ENCODE measurements around the gene SFXN4. TPM values are rescaled to one million over a fixed set of nuclear protein-coding genes. Genes with fewer than 3 reads are reported as not detected.

SFXN4 gene
- total RNA-seq, 2 experiments from 2014 or later, result 27.8 to 46.4 TPM

DNA sequence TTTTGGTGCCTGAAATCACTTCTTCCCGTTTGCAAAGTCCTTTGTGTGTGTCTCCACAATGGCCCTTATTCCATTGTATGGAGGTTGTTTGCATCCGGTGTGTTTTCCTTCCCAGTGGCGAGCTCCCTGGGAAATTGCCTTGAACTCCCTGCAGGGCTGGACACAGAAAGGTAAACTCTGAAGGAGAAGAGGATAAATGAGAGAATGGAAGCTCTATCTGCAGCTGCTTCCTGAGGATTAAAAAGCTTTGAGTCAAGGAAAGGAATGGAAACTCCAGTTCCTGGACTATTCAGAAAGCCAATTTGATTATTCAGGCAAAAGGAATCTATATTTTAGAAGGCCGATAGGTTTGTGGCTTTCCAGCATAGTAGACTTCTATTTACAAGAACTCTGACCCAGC, 37.5 kb upstream of the SFXN4 start:
- CTCF ChIA-PET (ENCODE audit: unreplicated experiment), result no interaction called here
- Histone ChIP-seq H3K27ac (ENCODE audit: low read depth, low read length, poor library complexity, severe bottlenecking) (no peak overlapping the region), H3K79me2 (ENCODE audit: insufficient read depth, low read depth, low read length) (no peaks in the 10 kb centered on the region), H3K9me3 (ENCODE audit: low read length) (no peaks in the 10 kb centered on the region), H2AFZ (ENCODE audit: low read length) (no peak overlapping the region), H3K4me2 (ENCODE audit: low read length) (no peak overlapping the region), H4K20me1 (ENCODE audit: insufficient read depth, low read length) (no peaks in the 10 kb centered on the region), H3K36me3 (ENCODE audit: insufficient read depth, low read length) (no peaks in the 10 kb centered on the region), H3K4me1 (ENCODE audit: insufficient read depth, low read length, poor library complexity, severe bottlenecking) (peaks cover 10% of the 10 kb centered on the region), H3K9me2 (ENCODE audit: insufficient read depth, low read length) (no peaks in the 10 kb centered on the region), H3K4me3 (ENCODE audit: low read depth, low read length, poor library complexity, severe bottlenecking) (no peak overlapping the region)
- no TSS peak for BruUV-seq (replicated peaks)
- no peak for TF ChIP-seq EZH2phosphoT487 (IDR thresholded peaks at IDR 0.05; ENCODE audit: borderline replicate concordance, low read depth, low read length)
- TF ChIP-seq, protein P1, sequence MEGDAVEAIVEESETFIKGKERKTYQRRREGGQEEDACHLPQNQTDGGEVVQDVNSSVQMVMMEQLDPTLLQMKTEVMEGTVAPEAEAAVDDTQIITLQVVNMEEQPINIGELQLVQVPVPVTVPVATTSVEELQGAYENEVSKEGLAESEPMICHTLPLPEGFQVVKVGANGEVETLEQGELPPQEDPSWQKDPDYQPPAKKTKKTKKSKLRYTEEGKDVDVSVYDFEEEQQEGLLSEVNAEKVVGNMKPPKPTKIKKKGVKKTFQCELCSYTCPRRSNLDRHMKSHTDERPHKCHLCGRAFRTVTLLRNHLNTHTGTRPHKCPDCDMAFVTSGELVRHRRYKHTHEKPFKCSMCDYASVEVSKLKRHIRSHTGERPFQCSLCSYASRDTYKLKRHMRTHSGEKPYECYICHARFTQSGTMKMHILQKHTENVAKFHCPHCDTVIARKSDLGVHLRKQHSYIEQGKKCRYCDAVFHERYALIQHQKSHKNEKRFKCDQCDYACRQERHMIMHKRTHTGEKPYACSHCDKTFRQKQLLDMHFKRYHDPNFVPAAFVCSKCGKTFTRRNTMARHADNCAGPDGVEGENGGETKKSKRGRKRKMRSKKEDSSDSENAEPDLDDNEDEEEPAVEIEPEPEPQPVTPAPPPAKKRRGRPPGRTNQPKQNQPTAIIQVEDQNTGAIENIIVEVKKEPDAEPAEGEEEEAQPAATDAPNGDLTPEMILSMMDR (conservative IDR thresholded peaks at IDR 0.05; ENCODE audit: low read length), result no peak
- POLR2A ChIA-PET, result interaction anchor here (0.6 to 1.1 kb wide), 2 partner anchors 173 to 329 kb away, joined by 3 to 4 read pairs; no protein-coding TSS in a partner anchor
- DNase-seq (ENCODE audit: low spot score), result no peak
- intact Hi-C loops (cut with micrococcal nuclease; ENCODE audit: unreplicated experiment), result no loop called here

DNA sequence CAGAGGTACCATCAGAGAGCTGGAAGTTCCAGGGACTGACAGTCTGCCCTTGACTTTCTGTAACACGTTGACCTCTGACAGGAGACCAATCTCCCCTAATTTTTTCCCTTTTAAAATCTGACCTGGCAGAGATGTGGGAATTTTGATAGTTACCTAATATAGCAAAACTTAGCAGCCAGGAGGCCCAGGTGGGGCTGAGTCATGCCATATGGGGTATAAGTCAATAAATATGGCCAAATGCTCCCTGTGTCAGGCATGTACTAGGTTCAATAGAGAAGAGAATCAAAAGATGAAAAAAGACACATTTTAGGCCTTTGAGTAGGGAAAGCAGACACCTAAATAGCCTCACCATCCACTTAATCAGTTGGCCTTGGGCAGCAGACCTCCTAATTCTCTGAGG, 35.7 kb upstream of the SFXN4 start:
- Histone ChIP-seq H3K79me2 (ENCODE audit: insufficient read depth, low read depth, low read length) (no peaks in the 10 kb centered on the region), H3K9me2 (ENCODE audit: insufficient read depth, low read length) (no peaks in the 10 kb centered on the region), H3K36me3 (ENCODE audit: insufficient read depth, low read length) (no peaks in the 10 kb centered on the region), H3K4me3 (ENCODE audit: low read depth, low read length, poor library complexity, severe bottlenecking) (no peak overlapping the region), H2AFZ (ENCODE audit: low read length) (no peak overlapping the region), H3K9me3 (ENCODE audit: low read length) (no peaks in the 10 kb centered on the region), H3K4me1 (ENCODE audit: insufficient read depth, low read length, poor library complexity, severe bottlenecking) (peaks cover 6% of the 10 kb centered on the region), H3K27ac (ENCODE audit: low read depth, low read length, poor library complexity, severe bottlenecking) (no peak overlapping the region), H4K20me1 (ENCODE audit: insufficient read depth, low read length) (no peaks in the 10 kb centered on the region), H3K4me2 (ENCODE audit: low read length) (no peak overlapping the region)
- BruUV-seq (replicated peaks), result no TSS peak
- POLR2A ChIA-PET, result no interaction called here
- CTCF ChIA-PET (ENCODE audit: unreplicated experiment), result no interaction called here
- no peak for TF ChIP-seq EZH2phosphoT487 (IDR thresholded peaks at IDR 0.05; ENCODE audit: borderline replicate concordance, low read depth, low read length)
- TF ChIP-seq, protein P1 (conservative IDR thresholded peaks at IDR 0.05; ENCODE audit: low read length), result no peak
- no peak for DNase-seq (ENCODE audit: low spot score)
- intact Hi-C loops (cut with micrococcal nuclease; ENCODE audit: unreplicated experiment), result no loop called here

DNA sequence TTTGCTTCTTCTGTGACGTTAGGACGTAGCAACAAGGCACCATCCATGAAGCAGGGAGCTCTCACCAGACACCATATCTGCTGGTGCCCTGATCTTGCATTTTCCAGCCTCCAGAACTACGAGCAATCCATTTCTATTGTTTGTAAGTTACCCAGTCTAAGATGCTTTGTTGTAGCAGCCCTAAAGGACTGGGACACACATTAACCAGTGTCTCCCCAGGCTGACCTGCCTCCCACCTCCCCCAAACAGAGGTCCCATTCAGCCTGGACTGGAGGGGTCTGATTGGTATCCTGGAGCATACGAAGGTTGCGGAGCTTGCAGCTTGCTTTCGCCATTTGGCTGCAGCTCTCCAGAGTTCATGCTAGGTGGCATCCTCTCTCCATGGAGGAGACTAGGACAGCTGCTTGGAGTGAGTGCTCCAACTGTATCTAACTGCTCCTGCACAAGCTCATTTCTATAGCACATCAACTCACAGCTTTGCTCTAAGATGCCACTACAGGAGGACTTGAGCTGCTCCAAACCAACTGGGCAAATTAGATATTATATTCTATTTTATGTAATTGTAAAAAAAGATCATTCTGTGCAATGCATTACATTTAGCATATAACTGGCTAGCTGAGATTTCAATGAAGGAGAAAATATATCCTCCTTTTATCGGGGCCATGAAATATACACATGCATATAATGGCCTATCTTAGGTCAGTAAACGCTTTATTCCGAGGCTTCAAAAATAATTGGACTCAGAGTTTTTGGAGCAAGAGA, 33.9 kb upstream of the SFXN4 start:
- H2AFZ ChIP-seq (ENCODE audit: low read length), result no peak overlapping the region
- no peak overlapping the region for H3K4me3 ChIP-seq (ENCODE audit: low read depth, low read length, poor library complexity, severe bottlenecking)
- H3K9me3 ChIP-seq (ENCODE audit: low read length), result no peaks in the 10 kb centered on the region
- CTCF ChIA-PET (ENCODE audit: unreplicated experiment), result interaction anchor here (0.5 to 2.3 kb wide), 11 partner anchors 9 to 352 kb away, joined by 3 to 16 read pairs (median 4); no protein-coding TSS in a partner anchor
- no peaks in the 10 kb centered on the region for H4K20me1 ChIP-seq (ENCODE audit: insufficient read depth, low read length)
- no peaks in the 10 kb centered on the region for H3K36me3 ChIP-seq (ENCODE audit: insufficient read depth, low read length)
- POLR2A ChIA-PET, result interaction anchor here (0.5 to 2.1 kb wide), 4 partner anchors 9 to 290 kb away, joined by 3 to 8 read pairs (median 3); no protein-coding TSS in a partner anchor
- H3K4me2 ChIP-seq (ENCODE audit: low read length), result peak overlapping the region; percentile 19; the same call in 1 of the 2 replicates
- no peaks in the 10 kb centered on the region for H3K79me2 ChIP-seq (ENCODE audit: insufficient read depth, low read depth, low read length)
- H3K27ac ChIP-seq (ENCODE audit: low read depth, low read length, poor library complexity, severe bottlenecking), result no peak overlapping the region
- TF ChIP-seq, protein P1 (conservative IDR thresholded peaks at IDR 0.05; ENCODE audit: low read length), result peak; percentile 91
- TF ChIP-seq EZH2phosphoT487 (IDR thresholded peaks at IDR 0.05; ENCODE audit: borderline replicate concordance, low read depth, low read length), result no peak
- no peaks in the 10 kb centered on the region for H3K4me1 ChIP-seq (ENCODE audit: insufficient read depth, low read length, poor library complexity, severe bottlenecking)
- no TSS peak for BruUV-seq (replicated peaks)
- peak; percentile 85 for DNase-seq (ENCODE audit: low spot score)
- H3K9me2 ChIP-seq (ENCODE audit: insufficient read depth, low read length), result no peaks in the 10 kb centered on the region
- intact Hi-C loops (cut with micrococcal nuclease; ENCODE audit: unreplicated experiment), result loop anchor here (1.0 to 2.0 kb wide), 4 partner anchors 218 to 343 kb away; partner anchors contain the start of gene RGS10

Data from OCI-LY7 (cell line).